Measurements from ENCODE around the gene LRIG2.
"Not testable (repeated sequence)": the region's sequence is repeated elsewhere in the genome, so short reads cannot be mapped to it uniquely, and the experiment has no call there.

LRIG2 gene, protein sequence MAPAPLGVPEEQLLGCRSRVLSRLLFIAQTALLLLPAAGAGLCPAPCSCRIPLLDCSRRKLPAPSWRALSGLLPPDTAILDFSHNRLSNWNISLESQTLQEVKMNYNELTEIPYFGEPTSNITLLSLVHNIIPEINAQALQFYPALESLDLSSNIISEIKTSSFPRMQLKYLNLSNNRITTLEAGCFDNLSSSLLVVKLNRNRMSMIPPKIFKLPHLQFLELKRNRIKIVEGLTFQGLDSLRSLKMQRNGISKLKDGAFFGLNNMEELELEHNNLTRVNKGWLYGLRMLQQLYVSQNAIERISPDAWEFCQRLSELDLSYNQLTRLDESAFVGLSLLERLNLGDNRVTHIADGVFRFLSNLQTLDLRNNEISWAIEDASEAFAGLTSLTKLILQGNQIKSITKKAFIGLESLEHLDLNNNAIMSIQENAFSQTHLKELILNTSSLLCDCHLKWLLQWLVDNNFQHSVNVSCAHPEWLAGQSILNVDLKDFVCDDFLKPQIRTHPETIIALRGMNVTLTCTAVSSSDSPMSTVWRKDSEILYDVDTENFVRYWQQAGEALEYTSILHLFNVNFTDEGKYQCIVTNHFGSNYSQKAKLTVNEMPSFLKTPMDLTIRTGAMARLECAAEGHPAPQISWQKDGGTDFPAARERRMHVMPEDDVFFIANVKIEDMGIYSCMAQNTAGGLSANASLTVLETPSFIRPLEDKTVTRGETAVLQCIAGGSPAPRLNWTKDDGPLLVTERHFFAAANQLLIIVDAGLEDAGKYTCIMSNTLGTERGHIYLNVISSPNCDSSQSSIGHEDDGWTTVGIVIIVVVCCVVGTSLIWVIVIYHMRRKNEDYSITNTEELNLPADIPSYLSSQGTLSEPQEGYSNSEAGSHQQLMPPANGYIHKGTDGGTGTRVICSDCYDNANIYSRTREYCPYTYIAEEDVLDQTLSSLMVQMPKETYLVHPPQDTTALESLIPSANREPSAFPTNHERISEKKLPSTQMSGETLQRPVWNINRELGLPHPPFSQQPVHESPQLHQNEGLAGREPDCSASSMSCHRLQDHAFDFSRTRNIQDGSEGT

DNA sequence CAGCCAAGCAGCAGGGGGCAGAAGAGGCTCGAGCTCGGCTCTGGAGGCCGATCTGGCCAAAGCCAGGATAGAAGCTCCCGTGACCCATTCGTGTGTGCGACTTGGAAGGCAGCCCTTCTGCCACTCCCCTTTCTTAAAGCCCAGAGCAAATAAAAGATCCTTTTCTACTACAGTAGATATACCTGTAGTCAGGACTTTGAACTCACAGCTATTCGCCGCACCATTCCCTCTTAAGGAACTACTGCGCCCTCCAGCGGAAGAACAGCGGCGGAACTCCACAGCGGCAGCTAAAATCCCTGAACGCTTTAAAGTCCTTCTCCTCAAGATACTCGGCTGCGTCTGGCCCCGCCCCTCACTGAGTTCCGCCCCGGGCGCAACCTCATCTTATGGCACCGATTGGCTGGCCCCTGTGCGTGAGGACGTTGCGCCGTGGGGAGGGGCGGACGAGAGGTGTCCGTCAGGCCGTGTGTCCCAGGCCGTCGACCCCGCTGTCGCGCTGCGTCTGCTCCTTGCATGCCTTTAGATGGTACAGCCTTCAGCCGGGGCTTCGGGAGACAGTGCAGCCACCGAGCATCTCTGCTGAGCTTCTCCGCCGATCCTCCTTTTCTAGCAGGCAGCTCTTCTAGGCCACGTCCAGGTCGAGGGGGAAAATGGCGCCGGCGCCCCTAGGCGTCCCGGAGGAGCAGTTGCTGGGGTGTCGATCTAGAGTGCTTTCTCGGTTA, at the start of gene LRIG2:
Gene LRIG2 (plus strand): TSS at position 442 of the 722 bp plus-strand sequence. CDS start 209 bp downstream, at position 651.
- intact Hi-C loops (cut with DNase I) = loop anchor here (2.0 kb wide), 1 partner anchor 354 kb away; a partner anchor contains a TSS
- peak; percentile 95 to 100 (median 98) for DNase-seq

DNA sequence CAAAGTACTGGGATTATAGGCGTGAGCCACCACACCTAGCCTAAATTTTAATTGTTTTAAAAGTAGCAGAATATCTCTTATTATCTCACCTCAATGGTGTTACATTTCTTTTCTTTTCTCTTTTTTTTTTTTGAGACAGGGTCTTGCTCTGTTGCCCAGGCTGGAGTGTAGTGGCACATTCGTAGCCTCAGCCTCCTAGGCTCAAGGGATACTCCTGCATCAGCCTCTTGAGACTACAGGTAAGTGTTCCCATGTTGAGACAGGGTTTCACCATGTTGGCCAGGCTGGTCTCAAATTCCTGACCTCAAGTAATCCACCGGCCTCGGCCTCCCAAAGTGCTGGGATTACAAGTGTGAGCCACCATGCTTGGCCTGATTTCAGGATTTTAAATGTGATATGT, 49.7 kb upstream of the LRIG2 start:
- DNase-seq; intact Hi-C loops (cut with DNase I): not testable (repeated sequence)

DNA sequence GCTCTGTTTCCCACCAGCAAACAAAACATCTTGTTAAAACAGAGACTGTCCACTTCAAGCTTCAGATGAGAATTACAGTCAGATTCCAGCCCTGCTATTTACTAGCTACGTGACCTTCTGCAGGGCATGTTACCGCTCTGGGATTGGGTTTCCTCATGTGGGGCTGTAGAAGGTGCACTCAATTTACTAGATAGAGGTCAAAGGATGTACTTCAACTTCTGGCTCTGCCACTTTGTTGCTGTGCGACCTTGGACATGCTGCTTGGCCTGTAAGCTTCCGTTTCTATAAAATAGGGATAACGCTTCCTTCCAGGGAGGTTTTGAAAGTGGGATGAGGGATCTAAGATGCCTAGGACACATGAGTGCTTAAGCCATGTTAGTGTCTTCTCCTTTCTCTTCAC, 46.0 kb upstream of the LRIG2 start:
- no peak for DNase-seq
- intact Hi-C loops (cut with DNase I) = no loop called here

DNA sequence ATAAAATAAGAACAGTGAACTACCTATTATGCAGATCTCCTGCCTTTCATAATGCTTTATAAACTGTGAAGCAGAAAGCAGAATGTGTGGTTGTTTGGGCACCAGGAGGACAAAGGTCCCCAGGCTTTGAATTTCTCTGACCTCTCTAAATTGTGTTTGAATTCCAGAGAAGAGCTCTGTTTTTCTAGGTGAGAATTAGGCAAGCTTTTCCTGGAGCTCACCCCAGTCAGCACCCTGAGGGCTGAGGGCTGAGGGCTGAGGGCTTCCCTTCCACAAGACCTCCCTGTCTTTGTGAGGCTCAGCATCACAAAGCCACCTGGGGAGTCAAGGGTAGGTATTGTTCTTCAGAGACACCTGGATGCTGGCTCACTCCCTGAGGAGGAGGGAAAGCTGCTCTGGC, 45.5 kb upstream of the LRIG2 start:
- DNase-seq = no peak
- intact Hi-C loops (cut with DNase I) = no loop called here

DNA sequence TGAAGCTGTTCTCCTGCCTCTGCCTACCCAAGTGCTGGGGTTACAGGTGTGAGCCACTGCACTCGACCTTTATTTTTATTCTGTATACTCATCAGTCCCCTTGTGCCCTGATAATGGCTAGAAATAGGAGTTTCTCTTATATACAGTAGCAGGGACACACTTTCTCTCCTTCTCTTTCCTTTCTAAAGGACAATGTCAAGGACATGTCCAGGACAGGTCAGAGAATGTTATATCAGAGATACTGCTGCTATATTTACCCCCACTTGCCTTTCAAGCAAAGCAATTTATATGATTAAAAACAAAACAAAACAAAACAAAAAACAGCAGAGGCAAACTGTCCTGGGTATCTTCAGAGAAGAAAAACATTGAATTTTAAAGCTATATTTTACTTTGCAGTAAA, 43.2 kb upstream of the LRIG2 start:
- intact Hi-C loops (cut with DNase I) = no loop called here
- no peak for DNase-seq

DNA sequence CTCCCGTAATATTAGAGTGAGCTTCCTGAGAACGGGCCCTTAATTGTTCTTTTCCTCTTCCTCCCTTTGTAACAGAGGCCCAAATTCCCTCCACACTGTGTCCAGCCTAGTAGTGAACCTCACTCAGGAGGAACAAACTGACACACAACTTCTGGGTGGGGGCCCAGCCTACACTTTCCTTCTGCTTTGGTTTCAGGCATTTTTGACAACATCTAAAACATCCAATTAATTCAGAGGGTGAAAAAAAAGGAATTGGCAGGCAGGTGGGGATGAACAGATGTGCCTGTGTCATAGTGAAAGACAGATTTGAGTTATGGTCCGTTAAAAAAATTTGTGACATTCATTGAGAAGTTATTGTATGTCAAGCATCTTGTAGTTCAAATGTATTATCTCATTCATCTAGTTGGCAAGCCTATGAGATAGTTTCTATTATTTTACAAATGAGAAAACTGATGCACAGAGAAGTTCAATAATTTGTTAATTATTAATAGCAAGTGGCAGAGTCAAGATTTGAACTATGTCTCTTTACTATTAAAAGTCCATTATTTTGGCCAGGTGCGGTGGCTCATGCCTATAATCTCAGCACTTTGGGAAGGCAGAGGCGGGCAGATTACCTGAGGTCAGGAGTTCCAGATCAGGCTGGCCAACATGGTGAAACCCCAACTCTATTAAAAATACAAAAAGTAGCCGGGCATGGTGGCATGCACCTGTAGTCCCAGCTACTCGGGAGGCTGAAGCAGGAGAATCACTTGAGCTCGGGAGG, 41.6 kb upstream of the LRIG2 start:
- no peak for DNase-seq
- intact Hi-C loops (cut with DNase I) = no loop called here

DNA sequence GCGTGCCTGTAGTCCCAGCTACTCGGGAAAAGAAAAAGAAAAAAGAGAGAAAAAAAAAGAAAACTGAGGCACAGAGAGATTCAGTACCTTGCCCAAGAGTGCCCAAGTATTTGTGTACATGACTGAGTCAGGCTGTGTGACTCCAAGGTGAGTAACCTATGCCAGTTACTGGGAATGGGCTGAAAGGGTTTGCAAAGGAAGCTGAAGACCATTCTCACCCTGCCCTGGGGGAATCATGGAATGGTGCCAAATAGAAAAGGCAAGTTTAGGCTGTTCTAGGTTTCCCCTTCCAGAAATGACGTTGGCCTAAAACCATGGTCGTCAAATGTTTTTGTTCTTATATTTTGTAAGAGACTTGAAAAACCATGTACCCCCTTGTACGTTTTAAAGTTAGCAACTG, 37.9 kb upstream of the LRIG2 start:
- DNase-seq = no peak
- intact Hi-C loops (cut with DNase I) = no loop called here

DNA sequence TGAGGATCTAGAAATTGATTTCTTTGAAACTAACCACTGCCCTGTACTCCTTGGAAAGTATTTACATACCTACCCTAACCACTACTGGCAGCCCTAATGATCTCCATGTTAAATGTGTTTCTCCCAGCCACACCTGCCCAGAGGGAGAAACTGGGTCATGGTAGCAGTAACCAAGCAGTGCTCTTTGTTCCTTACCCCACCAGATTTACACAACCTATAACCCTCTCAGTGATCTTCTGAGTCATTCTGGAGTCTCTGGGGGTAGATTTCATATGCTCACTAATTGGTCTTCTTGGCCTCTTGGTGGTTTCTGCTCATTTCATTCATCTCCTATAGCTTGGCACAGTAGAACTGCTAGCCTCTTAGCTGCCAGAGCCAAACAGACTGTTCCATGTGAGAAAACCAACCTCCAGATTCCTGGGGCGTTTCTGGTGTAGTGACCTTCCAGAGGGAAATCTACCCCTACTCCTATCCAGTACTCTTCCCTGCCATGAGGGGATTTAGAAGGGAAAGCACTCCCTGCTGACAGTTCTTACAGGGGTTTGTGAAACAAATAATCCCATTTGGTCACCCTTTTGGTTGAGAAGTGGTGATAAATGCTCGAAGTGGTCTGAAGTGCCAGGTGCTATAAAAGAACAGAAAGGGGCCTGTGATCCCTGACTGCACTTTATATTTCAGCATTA, 36.2 kb upstream of the LRIG2 start:
- DNase-seq = no peak
- intact Hi-C loops (cut with DNase I) = no loop called here

DNA sequence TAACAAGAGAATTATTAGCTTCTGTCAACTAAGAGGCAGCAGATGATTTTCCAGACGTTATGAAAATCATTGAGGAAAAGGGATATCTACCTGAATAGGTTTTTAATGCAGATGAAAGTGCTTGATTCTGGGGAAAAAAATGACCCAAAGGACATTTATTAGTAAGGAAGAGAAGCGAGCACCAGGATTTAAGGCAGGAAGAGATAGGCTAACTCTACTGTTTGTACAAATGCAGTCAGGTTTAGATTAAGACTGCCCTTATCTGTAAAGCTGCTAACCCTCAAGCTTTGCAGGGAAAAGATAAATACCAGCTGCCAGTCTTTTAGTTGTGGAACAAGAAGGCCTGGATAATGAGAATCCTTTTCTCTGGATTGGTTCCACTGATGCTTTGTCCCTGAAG, 33.0 kb upstream of the LRIG2 start:
- DNase-seq = no peak
- intact Hi-C loops (cut with DNase I) = loop anchor here (2.0 to 10.0 kb wide), 4 partner anchors 83 to 325 kb away; partner anchors contain the start of genes PPM1J and SLC16A1

DNA sequence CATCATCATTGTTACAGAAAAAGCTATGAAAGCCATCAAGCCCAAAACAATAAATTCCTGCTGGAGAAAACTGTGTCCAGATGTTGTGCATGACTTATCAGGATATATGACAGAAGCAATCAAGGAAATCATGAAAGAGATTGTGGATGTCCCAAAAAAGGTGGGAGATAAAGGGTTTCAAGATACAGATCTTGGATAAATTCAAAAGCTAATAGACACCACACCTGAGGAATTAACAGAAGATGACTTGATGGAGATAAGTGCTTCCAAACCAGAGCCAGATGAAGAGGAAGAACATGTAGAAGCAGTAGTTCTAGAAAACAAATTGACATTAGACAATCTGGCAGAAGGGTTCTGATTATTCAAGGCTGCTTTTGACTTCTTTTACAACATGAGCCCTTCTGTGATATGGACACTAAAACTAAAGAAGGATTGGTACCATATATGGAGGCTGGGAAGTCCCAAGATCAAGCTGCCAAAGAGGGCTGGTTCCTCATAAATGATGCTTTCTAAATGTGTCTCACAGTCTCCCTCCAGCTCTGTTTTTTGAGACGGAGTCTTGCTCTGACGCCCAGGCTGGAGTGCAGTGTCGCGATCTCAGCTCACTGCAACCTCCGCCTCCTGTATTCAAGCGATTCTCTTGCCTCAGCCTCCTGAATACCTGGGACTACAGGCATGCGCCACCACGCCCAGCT, 32.1 kb upstream of the LRIG2 start:
- DNase-seq = no peak
- intact Hi-C loops (cut with DNase I) = loop anchor here (2.0 to 10.0 kb wide), 4 partner anchors 84 to 326 kb away; partner anchors contain the start of genes PPM1J and SLC16A1

DNA sequence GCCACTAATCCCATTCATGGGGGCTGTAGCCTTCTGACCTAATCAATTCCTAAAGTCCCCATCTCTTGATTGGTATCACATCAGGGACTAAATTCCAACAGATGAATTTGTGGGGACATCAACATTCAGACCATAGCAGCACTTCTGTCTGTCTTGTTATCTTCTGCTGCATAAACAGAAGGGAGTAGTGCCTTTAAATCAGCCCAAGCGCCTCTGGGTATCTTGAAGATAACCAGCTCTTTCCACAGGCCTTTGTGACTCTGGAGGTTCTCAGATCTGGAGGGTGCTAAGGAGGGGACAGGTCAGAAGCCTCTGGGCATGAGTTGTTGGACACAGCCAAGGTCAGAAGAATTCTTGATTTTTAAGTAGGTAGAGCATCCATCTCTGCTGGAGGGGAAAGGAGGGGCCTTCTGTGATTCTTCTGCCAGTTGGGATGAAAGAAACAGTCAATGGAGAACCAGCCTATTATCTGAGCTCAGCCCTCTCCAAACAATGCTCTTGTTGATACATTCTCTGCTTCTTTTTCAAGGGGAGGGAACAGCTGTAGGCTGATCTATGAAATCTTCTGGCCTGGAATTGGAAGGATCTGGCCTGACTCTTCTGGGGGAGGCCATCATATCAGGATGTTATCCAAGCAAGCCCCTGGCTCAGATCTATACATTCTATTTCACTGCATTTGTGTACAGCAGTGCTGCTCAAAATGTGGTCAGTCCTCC, 31.3 kb upstream of the LRIG2 start:
- peak in 1 of 10 donors; percentile 14 for DNase-seq
- intact Hi-C loops (cut with DNase I) = loop anchor here (2.0 to 10.0 kb wide), 4 partner anchors 85 to 327 kb away; partner anchors contain the start of genes PPM1J and SLC16A1

DNA sequence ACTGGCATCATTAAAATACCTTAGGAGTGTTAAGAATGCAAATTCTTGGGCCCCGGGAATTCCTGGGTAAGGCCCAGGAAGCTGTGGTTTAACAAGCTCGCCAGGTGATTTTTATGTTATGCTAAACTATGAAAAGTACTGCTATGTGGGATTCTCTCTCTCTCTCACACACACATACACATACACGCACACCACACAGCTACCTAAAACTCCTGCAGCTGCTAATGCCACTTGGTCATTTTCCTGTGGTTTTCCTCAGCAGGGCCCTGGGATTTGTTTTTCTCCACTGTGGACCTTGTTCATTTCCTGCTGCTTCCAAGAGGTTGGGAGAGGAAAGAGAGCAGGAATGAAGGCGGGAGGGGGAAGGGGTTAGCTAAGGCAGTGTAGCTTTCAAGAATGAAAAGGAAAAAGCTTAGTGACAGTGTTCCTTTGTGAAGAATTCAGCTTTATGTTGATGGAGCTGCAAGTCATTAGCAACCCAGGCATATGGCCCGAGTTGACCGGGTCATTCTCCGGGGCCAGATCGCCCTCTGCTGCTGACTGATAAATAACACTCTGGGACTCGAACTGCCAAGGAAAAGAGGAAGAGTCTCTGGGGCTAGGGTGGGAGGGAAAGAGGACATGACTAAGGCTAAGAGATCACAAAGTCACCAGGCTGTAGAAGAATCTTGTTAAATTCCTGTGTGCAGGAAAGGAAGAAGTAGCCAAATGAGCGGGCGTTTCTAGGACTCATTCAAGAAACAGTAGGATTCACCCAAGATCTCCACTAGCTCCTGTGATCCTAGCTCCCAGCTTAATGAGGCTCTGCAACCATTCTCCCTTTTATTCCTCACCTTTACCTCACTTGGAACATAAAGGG, 30.5 kb upstream of the LRIG2 start:
- intact Hi-C loops (cut with DNase I) = loop anchor here (10.0 kb wide), 2 partner anchors 238 to 328 kb away; partner anchors contain the start of gene PPM1J
- DNase-seq = peak; percentile 53 to 96 (median 76)

DNA sequence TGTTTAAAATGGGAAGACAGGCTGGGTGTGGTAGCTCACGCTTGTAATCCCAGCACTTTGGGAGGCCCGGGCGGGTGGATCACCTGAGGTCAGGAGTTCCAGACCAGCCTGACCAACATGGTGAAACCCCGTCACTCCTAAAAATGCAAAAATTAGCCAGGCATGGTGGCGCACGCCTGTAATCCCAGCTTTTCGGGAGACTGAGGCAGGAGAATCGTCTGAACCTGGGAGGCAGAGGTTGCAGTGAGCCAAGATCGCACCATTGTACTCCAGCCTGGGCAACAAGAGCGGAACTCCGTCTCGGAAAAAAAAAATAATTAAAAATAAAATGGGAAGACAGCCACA, 29.9 kb upstream of the LRIG2 start:
- intact Hi-C loops (cut with DNase I) = loop anchor here (10.0 kb wide), 2 partner anchors 238 to 328 kb away; partner anchors contain the start of gene PPM1J
- peak in 1 of 10 donors; percentile 48 for DNase-seq

DNA sequence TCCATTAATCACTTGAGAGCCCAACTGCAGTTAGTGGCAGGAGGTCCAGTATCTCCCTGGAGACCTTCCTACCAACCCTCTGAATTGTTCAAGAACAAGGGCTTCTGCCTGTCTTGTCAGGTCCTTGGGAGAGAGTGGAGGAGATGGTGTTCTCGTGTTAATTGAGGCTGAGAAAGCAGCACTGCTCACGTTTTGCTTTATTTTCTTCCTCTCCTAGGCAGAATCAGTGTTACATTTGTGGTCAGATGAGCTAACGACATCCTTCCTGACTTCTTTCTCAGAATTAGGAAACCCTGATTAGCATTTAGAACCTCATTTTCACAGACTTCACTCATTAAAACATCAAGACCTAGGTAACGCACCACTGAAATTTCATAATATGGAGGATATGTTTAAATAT, 26.4 kb upstream of the LRIG2 start:
- intact Hi-C loops (cut with DNase I) = loop anchor here (10.0 kb wide), 2 partner anchors 242 to 332 kb away; partner anchors contain the start of gene PPM1J
- no peak for DNase-seq

DNA sequence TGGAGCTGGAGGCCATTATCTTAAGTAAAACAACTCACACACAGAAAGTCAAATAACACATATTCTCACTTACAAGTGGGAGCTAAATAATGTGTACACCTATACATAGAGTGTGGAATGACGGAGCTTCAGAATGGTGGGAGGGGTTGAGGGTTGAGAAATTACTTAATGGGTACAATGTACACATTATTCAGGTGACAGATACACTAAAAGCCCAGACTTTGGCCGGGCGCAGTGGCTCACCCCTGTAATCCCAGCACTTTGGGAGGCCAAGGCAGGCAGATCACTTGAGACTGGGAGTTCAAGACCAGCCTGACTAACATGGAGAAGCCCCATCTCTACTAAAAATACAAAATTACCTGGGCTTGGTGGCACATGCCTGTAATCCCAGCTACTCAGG, 24.9 kb upstream of the LRIG2 start:
- intact Hi-C loops (cut with DNase I) = loop anchor here (10.0 kb wide), 2 partner anchors 243 to 333 kb away; partner anchors contain the start of gene PPM1J
- DNase-seq = no peak

DNA sequence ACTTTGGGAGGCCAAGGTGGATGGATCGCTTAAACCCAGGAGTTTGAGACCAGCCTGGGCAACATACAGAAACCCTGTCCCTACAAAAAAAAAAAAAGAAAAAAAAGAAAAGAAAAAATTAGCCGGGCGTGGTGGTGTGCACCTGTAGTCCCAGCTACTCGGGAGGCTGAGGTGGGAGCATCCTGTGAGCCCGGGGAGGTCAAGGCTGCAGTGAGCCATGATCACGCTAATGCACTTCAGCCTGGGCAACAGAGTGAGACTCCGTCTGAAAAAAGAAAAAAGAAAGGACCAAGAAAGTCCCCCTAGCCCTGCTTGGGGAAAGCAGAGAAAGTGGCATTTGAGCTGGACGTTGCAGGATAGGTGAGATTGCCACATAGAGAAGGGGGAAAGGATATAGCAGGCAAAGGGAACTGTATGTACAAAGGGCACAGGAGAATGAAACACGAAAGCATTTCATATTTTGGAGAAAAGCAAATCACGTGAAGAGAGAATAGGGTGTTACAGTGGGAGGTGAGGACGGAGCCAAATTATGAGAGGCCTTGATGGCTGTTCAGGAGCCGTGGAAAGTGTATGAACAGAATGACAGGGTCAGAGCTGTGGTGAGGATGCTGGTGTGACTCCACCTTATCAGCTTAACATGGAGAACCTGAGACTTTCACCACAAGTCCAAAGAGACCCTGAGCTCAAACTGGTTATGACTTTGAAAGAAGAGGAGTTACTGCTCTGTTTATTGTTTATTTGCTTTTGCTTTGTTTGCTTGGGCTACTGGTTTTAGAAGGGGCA, 19.5 kb upstream of the LRIG2 start:
- intact Hi-C loops (cut with DNase I) = no loop called here
- DNase-seq = peak in 1 of 10 donors; percentile 31
